HL-60 (cell line): Measurements from ENCODE around the gene SLC41A1.

Experiments
- DNase-seq, 2 experiments: peaks; one replicate each; pipeline ENCODE4 v3.0.0-alpha.2; 2010 to 2020; ENCODE audit warnings: low read depth in 1 of 2, low spot score in 1 of 2
- H3K27ac ChIP-seq: fragments of 250-450 bp; sonication (Bioruptor Pico); replicated peaks from 2 replicates; pipeline ENCODE4 v1.5.1; 2020; ENCODE audit warnings: mild to moderate bottlenecking, moderate library complexity
- H3K27me3 ChIP-seq: fragments of 250-450 bp; sonication (Bioruptor Pico); 2 replicates; pipeline ENCODE4 v1.5.1; 2021; ENCODE audit warnings: mild to moderate bottlenecking, moderate library complexity; ENCODE audit not compliant: insufficient read depth, poor library complexity, severe bottlenecking
- H3K4me3 ChIP-seq: replicated peaks from 2 replicates; pipeline ENCODE4 v1.5.1; 2011; ENCODE audit warnings: mild to moderate bottlenecking, control low read depth, low read length; ENCODE audit not compliant: insufficient read depth
- CTCF ChIP-seq: IDR thresholded peaks from one replicate; pipeline ENCODE4 v1.5.1; 2011; ENCODE audit warnings: low read length, control low read depth, inconsistent platforms; ENCODE audit not compliant: insufficient read depth
- GABPA ChIP-seq: IDR thresholded peaks from 2 replicates; pipeline ENCODE4 v1.6.1; 2012; ENCODE audit warnings: low read depth
- POLR2AphosphoS5 ChIP-seq: IDR thresholded peaks from 2 replicates; pipeline ENCODE4 v1.6.1; 2012; ENCODE audit warnings: low read depth
- REST ChIP-seq: IDR thresholded peaks from 2 replicates; pipeline ENCODE4 v1.6.1; 2012; ENCODE audit warnings: low read depth; ENCODE audit not compliant: insufficient replicate concordance
- SPI1 ChIP-seq: IDR thresholded peaks from 2 replicates; pipeline ENCODE4 v1.6.1; 2012; ENCODE audit warnings: low read depth, mild to moderate bottlenecking, borderline replicate concordance

SLC41A1 gene

GRCh38 chr1:205739348-205740160, 73.4 kb downstream of the SLC41A1 start:
- Histone ChIP-seq H3K4me3 (no peak overlapping the region), H3K27me3 (no peaks in the 10 kb centered on the region), H3K27ac (no peak overlapping the region)
- no peak for DNase-seq
- TF ChIP-seq GABPA (no peak), REST (no peak), SPI1 (no peak), CTCF (no peak), POLR2AphosphoS5 (no peak)
